ENCODE data around the gene ITGB7. TPM values are rescaled to one million over a fixed set of nuclear protein-coding genes. Genes with fewer than 3 reads are reported as not detected.
A peak's percentile ranks its signal among the peaks of the same experiment; 100 is the strongest.
"Not testable (repeated sequence)": the region's sequence is repeated elsewhere in the genome, so short reads cannot be mapped to it uniquely, and the experiment has no call there.

Gene ITGB7
- total and polyA plus RNA-seq, 9 donors: 0.27 to 1.4 (median 0.80) TPM

DNA sequence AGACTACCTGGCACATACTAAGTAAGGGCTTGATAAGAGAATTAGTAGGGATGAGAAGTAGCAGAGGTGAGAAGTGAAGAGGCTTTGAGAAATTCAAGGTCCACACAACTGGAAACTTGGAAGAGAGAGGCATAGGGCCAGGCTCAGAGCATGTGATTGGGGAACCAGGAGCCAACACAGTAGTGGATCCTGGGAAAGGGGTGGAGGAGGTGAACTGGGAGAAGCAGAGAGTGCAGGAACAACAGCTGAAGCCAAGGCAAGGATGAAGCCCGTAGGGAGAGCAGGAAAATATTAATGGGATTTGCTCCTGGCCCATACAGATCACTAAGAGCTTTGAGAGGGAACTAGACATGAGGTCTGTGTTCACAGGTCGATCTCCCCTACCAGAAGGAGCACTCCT, 1.4 kb upstream of the ITGB7 start:
- peak; percentile 83 for DNase-seq
- Histone ChIP-seq H3K27ac (ENCODE audit: low read length) (no peak overlapping the region), H3K27me3 (ENCODE audit: control insufficient read depth, insufficient read depth, low read length) (no peaks in the 10 kb centered on the region), H3K9me3 (replicated peaks; ENCODE audit: control insufficient read depth, low read depth, low read length) (no peaks in the 10 kb centered on the region), H3K4me1 (ENCODE audit: control insufficient read depth, insufficient read depth, low read length) (peaks cover 14% of the 10 kb centered on the region), H3K4me3 (ENCODE audit: low read length) (no peak overlapping the region), H3K36me3 (ENCODE audit: control insufficient read depth, insufficient read depth, low read length) (peaks cover 33% of the 10 kb centered on the region)
- WGBS (ENCODE audit: insufficient coverage): 34% methylated on average over 2 of the region's 2 CpGs

- no peak for DNase-seq
- peaks cover 9% of the 10 kb centered on the region for H3K36me3 ChIP-seq (ENCODE audit: control insufficient read depth, insufficient read depth, low read length)
- H3K4me3 ChIP-seq (ENCODE audit: low read length): no peak overlapping the region
- no peak overlapping the region for H3K27ac ChIP-seq (ENCODE audit: low read length)
- H3K4me1 ChIP-seq (ENCODE audit: control insufficient read depth, insufficient read depth, low read length): peaks cover 10% of the 10 kb centered on the region
- H3K27me3 ChIP-seq (ENCODE audit: control insufficient read depth, insufficient read depth, low read length): no peaks in the 10 kb centered on the region
- H3K9me3 ChIP-seq (replicated peaks; ENCODE audit: control insufficient read depth, low read depth, low read length): no peaks in the 10 kb centered on the region
- 44% methylated on average over 7 of the region's 7 CpGs for WGBS (ENCODE audit: insufficient coverage)
These were observed 1.2 kb downstream of the ITGB7 start for GRCh38 chr12:53205747-53206419.

- no peaks in the 10 kb centered on the region for H3K27me3 ChIP-seq (ENCODE audit: control insufficient read depth, insufficient read depth, low read length)
- DNase-seq: no peak
- H3K9me3 ChIP-seq (replicated peaks; ENCODE audit: control insufficient read depth, low read depth, low read length): no peaks in the 10 kb centered on the region
- H3K27ac ChIP-seq (ENCODE audit: low read length): no peak overlapping the region
- H3K4me1 ChIP-seq (ENCODE audit: control insufficient read depth, insufficient read depth, low read length): peaks cover 10% of the 10 kb centered on the region
- H3K36me3 ChIP-seq (ENCODE audit: control insufficient read depth, insufficient read depth, low read length): no peaks in the 10 kb centered on the region
- WGBS (ENCODE audit: insufficient coverage): no CpG with 5 or more reads among the region's 1 CpG
- H3K4me3 ChIP-seq (ENCODE audit: low read length): no peak overlapping the region
These were observed 2.7 kb downstream of the ITGB7 start for GRCh38 chr12:53204351-53204750.

DNA sequence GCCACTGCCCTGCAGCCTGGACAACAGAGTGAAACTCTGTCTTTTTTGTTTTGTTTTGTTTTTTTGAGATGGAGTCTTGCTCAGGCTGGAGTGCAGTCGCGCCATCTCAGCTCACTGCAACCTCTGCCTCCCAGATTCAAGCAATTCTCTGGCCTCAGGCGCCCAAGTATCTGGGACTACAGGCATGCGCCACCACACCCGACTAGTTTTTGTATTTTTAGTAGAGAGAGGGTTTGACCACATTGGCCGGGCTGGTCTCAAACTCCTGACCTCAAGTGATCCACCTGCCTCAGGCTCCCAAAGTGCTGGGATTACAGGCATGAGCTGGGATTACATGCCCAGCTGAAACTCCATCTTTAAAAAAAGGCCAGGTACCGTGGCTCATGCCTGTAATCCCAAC, 4.7 kb downstream of the ITGB7 start:
- peaks cover 12% of the 10 kb centered on the region for H3K27me3 ChIP-seq (ENCODE audit: control insufficient read depth, insufficient read depth, low read length)
- not testable (repeated sequence) for H3K36me3 ChIP-seq (ENCODE audit: control insufficient read depth, insufficient read depth, low read length); H3K4me3 ChIP-seq (ENCODE audit: low read length); H3K27ac ChIP-seq (ENCODE audit: low read length); DNase-seq; H3K4me1 ChIP-seq (ENCODE audit: control insufficient read depth, insufficient read depth, low read length); H3K9me3 ChIP-seq (replicated peaks; ENCODE audit: control insufficient read depth, low read depth, low read length)
- WGBS (ENCODE audit: insufficient coverage): 73% methylated on average over 1 of the region's 7 CpGs

DNA sequence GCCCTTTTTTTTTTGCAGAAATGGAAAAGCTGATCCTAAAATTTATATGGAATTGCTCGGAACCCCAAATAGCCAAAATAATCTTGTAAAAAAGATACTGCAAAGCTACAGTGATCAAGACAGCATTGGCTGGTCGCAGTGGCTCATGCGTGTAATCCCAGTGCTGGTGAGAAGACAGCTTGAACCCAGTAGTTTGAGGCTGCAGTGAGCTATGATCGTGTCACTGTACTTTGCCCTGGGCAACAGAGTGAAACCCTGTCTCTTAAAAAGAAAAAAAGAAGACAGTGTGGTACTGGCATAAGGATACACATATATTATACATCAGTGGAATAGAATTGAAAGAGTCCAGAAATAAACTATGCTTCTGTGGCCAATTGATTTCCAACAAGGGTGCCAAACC, 5.4 kb downstream of the ITGB7 start:
- Histone ChIP-seq H3K9me3 (replicated peaks; ENCODE audit: control insufficient read depth, low read depth, low read length) (no peaks in the 10 kb centered on the region), H3K27ac (ENCODE audit: low read length) (no peak overlapping the region), H3K27me3 (ENCODE audit: control insufficient read depth, insufficient read depth, low read length) (peaks cover 14% of the 10 kb centered on the region), H3K4me1 (ENCODE audit: control insufficient read depth, insufficient read depth, low read length) (peaks cover 8% of the 10 kb centered on the region), H3K36me3 (ENCODE audit: control insufficient read depth, insufficient read depth, low read length) (no peaks in the 10 kb centered on the region), H3K4me3 (ENCODE audit: low read length) (no peak overlapping the region)
- 100% methylated on average over 2 of the region's 4 CpGs for WGBS (ENCODE audit: insufficient coverage)
- DNase-seq: peak; percentile 36

DNA sequence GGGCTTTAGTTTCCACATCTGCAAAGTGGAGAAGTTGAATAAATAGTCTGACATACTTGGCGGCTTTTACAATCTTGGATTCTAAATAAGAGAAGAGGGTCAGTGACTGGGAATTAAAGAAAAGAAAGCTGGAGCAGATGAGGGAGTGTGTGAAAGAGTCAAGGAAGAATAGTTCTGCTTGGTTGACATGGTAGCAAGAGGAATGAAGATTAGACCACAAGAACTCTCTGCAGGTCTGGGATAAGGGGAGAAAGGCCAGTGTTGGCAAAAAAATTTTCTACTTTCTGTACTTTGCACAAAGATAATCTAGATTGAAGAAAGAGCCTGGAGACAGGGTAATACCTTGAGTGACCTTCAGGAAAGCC, 5.9 kb downstream of the ITGB7 start:
- Histone ChIP-seq H3K9me3 (replicated peaks; ENCODE audit: control insufficient read depth, low read depth, low read length) (no peaks in the 10 kb centered on the region), H3K36me3 (ENCODE audit: control insufficient read depth, insufficient read depth, low read length) (no peaks in the 10 kb centered on the region), H3K4me1 (ENCODE audit: control insufficient read depth, insufficient read depth, low read length) (peaks cover 8% of the 10 kb centered on the region), H3K4me3 (ENCODE audit: low read length) (no peak overlapping the region), H3K27ac (ENCODE audit: low read length) (no peak overlapping the region), H3K27me3 (ENCODE audit: control insufficient read depth, insufficient read depth, low read length) (peaks cover 14% of the 10 kb centered on the region)
- no peak for DNase-seq
- 70% methylated on average over 1 of the region's 1 CpG for WGBS (ENCODE audit: insufficient coverage)

- WGBS (ENCODE audit: insufficient coverage): 59% methylated on average over 8 of the region's 10 CpGs
- no peaks in the 10 kb centered on the region for H3K9me3 ChIP-seq (replicated peaks; ENCODE audit: control insufficient read depth, low read depth, low read length)
- H3K36me3 ChIP-seq (ENCODE audit: control insufficient read depth, insufficient read depth, low read length): no peaks in the 10 kb centered on the region
- H3K4me3 ChIP-seq (ENCODE audit: low read length): no peak overlapping the region
- peaks cover 8% of the 10 kb centered on the region for H3K4me1 ChIP-seq (ENCODE audit: control insufficient read depth, insufficient read depth, low read length)
- peaks cover 16% of the 10 kb centered on the region for H3K27me3 ChIP-seq (ENCODE audit: control insufficient read depth, insufficient read depth, low read length)
- peak; percentile 49 for DNase-seq
- H3K27ac ChIP-seq (ENCODE audit: low read length): no peak overlapping the region
These were observed 6.4 kb downstream of the ITGB7 start for GRCh38 chr12:53200458-53201176.

DNA sequence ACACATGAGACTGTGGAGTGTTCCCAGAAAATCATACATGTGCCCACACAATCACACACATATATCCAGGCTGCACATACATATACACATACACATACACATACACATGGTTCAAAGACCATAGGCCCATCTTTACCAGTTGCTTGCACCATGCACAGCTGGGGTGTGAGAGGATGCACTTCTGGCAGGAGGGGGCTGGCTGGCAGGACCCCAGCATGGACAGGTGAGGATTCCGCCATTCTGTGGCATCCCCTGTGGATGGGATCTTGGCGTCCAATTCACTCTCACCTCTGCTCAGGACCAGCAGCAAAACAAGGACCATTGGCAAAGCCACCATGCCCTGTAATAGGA, 7.0 kb downstream of the ITGB7 start:
- 40% methylated on average over 1 of the region's 2 CpGs for WGBS (ENCODE audit: insufficient coverage)
- Histone ChIP-seq H3K4me3 (ENCODE audit: low read length) (no peak overlapping the region), H3K36me3 (ENCODE audit: control insufficient read depth, insufficient read depth, low read length) (no peaks in the 10 kb centered on the region), H3K27ac (ENCODE audit: low read length) (no peak overlapping the region), H3K27me3 (ENCODE audit: control insufficient read depth, insufficient read depth, low read length) (peaks cover 16% of the 10 kb centered on the region), H3K9me3 (replicated peaks; ENCODE audit: control insufficient read depth, low read depth, low read length) (no peaks in the 10 kb centered on the region), H3K4me1 (ENCODE audit: control insufficient read depth, insufficient read depth, low read length) (peaks cover 8% of the 10 kb centered on the region)
- DNase-seq: peak; percentile 11

DNA sequence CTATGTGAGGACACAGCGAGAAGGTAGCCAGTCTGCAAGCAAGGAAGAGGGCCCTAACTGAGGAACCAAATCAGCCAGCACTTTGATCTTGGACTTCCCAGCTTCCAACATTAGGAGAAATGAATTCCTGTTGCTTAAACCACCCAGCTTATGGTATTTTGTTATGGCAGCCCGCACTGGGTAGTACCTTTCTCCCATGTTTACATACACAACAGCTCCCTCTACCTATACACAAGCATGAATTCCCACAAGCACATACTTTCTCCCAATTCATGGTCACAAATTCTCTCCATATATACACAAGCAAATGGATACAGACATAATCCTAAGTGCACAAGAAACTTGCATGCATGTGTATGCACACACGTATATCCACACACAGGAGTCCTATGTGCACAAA, 7.4 kb downstream of the ITGB7 start:
- H3K27ac ChIP-seq (ENCODE audit: low read length): no peak overlapping the region
- peaks cover 8% of the 10 kb centered on the region for H3K4me1 ChIP-seq (ENCODE audit: control insufficient read depth, insufficient read depth, low read length)
- H3K4me3 ChIP-seq (ENCODE audit: low read length): no peak overlapping the region
- WGBS (ENCODE audit: insufficient coverage): 80% methylated on average over 1 of the region's 3 CpGs
- no peak for DNase-seq
- H3K9me3 ChIP-seq (replicated peaks; ENCODE audit: control insufficient read depth, low read depth, low read length): no peaks in the 10 kb centered on the region
- peaks cover 16% of the 10 kb centered on the region for H3K27me3 ChIP-seq (ENCODE audit: control insufficient read depth, insufficient read depth, low read length)
- no peaks in the 10 kb centered on the region for H3K36me3 ChIP-seq (ENCODE audit: control insufficient read depth, insufficient read depth, low read length)

GRCh38 chr12:53198486-53199110, 8.5 kb downstream of the ITGB7 start:
- WGBS (ENCODE audit: insufficient coverage): 70% methylated on average over 3 of the region's 5 CpGs
- peak; percentile 1 for DNase-seq
- Histone ChIP-seq H3K9me3 (replicated peaks; ENCODE audit: control insufficient read depth, low read depth, low read length) (no peaks in the 10 kb centered on the region), H3K27me3 (ENCODE audit: control insufficient read depth, insufficient read depth, low read length) (peaks cover 16% of the 10 kb centered on the region), H3K27ac (ENCODE audit: low read length) (no peak overlapping the region), H3K4me3 (ENCODE audit: low read length) (no peak overlapping the region), H3K36me3 (ENCODE audit: control insufficient read depth, insufficient read depth, low read length) (no peaks in the 10 kb centered on the region), H3K4me1 (ENCODE audit: control insufficient read depth, insufficient read depth, low read length) (peaks cover 8% of the 10 kb centered on the region)
